Measurements from ENCODE around the gene ZNF789. TPM values are rescaled to one million over a fixed set of nuclear protein-coding genes. Genes with fewer than 3 reads are reported as not detected.
A peak's percentile ranks its signal among the peaks of the same experiment; 100 is the strongest.

Gene ZNF789
- total and polyA plus RNA-seq, 9 of the 15 experiments (the other 6 are each of a cell fraction or from before 2014, with no cell fraction given), result 6.1 to 57.0 (median 24.8) TPM

DNA sequence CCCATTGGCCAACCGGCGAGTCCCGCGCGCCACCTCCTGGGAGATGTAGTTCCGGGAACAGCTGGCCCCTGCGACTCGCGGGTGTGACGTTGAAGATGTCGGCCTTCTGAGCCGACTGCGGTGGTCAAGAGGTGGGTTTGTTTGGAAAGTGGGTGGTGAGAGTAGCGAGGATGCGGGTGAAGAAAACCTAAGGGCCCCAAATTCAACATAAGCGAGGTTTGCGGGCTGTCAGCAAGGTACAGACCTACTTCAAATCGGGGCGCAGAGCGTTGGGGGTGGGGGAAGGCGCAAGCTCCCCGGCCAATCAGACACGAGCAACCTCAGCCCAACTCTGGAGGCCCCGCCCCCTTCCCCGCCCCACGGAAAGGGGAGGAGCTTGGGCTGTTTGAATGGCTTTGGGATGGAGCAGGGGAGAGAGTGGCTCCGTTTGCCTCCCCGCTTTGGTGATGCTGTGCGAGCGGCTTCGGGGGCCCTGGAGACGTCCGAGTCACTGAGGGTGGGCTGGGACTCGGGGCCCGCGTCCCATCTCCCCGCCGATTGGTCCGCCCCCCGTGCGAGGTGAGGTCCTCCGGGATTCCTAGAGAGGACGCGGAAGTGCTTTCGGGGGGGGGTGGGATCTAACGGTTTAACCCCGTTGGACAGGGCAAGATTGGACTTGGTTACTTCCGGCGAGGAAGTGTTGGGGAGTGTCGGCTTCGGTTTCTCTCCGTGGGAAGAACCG is 32.1 kb downstream of the ZNF789 start, which contains the start of gene ZKSCAN5 (continued):
- TF ChIP-seq, protein P1, sequence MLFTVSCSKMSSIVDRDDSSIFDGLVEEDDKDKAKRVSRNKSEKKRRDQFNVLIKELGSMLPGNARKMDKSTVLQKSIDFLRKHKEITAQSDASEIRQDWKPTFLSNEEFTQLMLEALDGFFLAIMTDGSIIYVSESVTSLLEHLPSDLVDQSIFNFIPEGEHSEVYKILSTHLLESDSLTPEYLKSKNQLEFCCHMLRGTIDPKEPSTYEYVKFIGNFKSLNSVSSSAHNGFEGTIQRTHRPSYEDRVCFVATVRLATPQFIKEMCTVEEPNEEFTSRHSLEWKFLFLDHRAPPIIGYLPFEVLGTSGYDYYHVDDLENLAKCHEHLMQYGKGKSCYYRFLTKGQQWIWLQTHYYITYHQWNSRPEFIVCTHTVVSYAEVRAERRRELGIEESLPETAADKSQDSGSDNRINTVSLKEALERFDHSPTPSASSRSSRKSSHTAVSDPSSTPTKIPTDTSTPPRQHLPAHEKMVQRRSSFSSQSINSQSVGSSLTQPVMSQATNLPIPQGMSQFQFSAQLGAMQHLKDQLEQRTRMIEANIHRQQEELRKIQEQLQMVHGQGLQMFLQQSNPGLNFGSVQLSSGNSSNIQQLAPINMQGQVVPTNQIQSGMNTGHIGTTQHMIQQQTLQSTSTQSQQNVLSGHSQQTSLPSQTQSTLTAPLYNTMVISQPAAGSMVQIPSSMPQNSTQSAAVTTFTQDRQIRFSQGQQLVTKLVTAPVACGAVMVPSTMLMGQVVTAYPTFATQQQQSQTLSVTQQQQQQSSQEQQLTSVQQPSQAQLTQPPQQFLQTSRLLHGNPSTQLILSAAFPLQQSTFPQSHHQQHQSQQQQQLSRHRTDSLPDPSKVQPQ (CRISPR knock-in tag; IDR thresholded peaks at IDR 0.05; ENCODE audit: borderline replicate concordance), result no peak
- TF ChIP-seq, protein P2, sequence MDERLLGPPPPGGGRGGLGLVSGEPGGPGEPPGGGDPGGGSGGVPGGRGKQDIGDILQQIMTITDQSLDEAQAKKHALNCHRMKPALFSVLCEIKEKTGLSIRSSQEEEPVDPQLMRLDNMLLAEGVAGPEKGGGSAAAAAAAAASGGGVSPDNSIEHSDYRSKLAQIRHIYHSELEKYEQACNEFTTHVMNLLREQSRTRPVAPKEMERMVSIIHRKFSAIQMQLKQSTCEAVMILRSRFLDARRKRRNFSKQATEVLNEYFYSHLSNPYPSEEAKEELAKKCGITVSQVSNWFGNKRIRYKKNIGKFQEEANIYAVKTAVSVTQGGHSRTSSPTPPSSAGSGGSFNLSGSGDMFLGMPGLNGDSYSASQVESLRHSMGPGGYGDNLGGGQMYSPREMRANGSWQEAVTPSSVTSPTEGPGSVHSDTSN (CRISPR knock-in tag; IDR thresholded peaks at IDR 0.05; ENCODE audit: low read depth), result no peak
- TF ChIP-seq, protein P2 (tag; conservative IDR thresholded peaks at IDR 0.05; ENCODE audit: low read depth), result no peak
- TF ChIP-seq RNF2 (IDR thresholded peaks at IDR 0.05), result peak; percentile 52; the same call in 1 of the 2 replicates
- TF ChIP-seq MTA3 (IDR thresholded peaks at IDR 0.05; ENCODE audit: borderline replicate concordance), result peak; percentile 59; the same call in 1 of the 2 replicates
- TF ChIP-seq, protein P3, sequence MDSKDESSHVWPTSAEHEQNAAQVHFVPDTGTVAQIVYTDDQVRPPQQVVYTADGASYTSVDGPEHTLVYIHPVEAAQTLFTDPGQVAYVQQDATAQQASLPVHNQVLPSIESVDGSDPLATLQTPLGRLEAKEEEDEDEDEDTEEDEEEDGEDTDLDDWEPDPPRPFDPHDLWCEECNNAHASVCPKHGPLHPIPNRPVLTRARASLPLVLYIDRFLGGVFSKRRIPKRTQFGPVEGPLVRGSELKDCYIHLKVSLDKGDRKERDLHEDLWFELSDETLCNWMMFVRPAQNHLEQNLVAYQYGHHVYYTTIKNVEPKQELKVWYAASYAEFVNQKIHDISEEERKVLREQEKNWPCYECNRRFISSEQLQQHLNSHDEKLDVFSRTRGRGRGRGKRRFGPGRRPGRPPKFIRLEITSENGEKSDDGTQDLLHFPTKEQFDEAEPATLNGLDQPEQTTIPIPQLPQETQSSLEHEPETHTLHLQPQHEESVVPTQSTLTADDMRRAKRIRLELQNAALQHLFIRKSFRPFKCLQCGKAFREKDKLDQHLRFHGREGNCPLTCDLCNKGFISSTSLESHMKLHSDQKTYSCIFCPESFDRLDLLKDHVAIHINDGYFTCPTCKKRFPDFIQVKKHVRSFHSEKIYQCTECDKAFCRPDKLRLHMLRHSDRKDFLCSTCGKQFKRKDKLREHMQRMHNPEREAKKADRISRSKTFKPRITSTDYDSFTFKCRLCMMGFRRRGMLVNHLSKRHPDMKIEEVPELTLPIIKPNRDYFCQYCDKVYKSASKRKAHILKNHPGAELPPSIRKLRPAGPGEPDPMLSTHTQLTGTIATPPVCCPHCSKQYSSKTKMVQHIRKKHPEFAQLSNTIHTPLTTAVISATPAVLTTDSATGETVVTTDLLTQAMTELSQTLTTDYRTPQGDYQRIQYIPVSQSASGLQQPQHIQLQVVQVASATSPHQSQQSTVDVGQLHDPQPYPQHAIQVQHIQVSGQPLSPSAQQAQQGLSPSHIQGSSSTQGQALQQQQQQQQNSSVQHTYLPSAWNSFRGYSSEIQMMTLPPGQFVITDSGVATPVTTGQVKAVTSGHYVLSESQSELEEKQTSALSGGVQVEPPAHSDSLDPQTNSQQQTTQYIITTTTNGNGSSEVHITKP (IDR thresholded peaks at IDR 0.05; ENCODE audit: partially characterized antibody), result peak; percentile 88
- 0 out of 4 replicates have a peak, but pooled peaks have one; percentile 41 to 78 for TF ChIP-seq UBTF (IDR thresholded peaks at IDR 0.05; ENCODE audit: borderline replicate concordance in 1 of 2, low read depth in 2 of 2, low read length in 2 of 2)
- TF ChIP-seq TFAP4 (CRISPR knock-in tag; IDR thresholded peaks at IDR 0.05; ENCODE audit: borderline replicate concordance), result peak; percentile 98
- TF ChIP-seq ATF7 (IDR thresholded peaks at IDR 0.05), result peak; percentile 82
- TF ChIP-seq, protein P4, sequence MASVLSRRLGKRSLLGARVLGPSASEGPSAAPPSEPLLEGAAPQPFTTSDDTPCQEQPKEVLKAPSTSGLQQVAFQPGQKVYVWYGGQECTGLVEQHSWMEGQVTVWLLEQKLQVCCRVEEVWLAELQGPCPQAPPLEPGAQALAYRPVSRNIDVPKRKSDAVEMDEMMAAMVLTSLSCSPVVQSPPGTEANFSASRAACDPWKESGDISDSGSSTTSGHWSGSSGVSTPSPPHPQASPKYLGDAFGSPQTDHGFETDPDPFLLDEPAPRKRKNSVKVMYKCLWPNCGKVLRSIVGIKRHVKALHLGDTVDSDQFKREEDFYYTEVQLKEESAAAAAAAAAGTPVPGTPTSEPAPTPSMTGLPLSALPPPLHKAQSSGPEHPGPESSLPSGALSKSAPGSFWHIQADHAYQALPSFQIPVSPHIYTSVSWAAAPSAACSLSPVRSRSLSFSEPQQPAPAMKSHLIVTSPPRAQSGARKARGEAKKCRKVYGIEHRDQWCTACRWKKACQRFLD (CRISPR knock-in tag; IDR thresholded peaks at IDR 0.05), result peak; percentile 73
- no peak for TF ChIP-seq SMAD1 (IDR thresholded peaks at IDR 0.05; ENCODE audit: low read depth, low read length, partially characterized antibody)

Data from K562 (cell line).